ENCODE results near the gene RPL13.

The RPL13 gene

GRCh38 chr16:89544113-89544512, 16.4 kb upstream of the RPL13 start:
- no peak for DNase-seq (ENCODE audit: extremely low spot score, insufficient read length, low read depth)

GRCh38 chr16:89544713-89545043, 15.8 kb upstream of the RPL13 start:
- no peak for DNase-seq (ENCODE audit: extremely low spot score, insufficient read length, low read depth)
- no peak for FAIRE-seq

More at GRCh38 chr16:89544113-89544512, 16.4 kb upstream of the RPL13 start:
- no peak for FAIRE-seq

GRCh38 chr16:89545044-89545830, 15.2 kb upstream of the RPL13 start:
- FAIRE-seq = no peak
- no peak for DNase-seq (ENCODE audit: extremely low spot score, insufficient read length, low read depth)

- DNase-seq (ENCODE audit: extremely low spot score, insufficient read length, low read depth) (no peak), FAIRE-seq (no peak)
Measured at GRCh38 chr16:89545831-89546574, 14.5 kb upstream of the RPL13 start.

- FAIRE-seq = no peak
- no peak for DNase-seq (ENCODE audit: extremely low spot score, insufficient read length, low read depth)
Measured at GRCh38 chr16:89546781-89547180, 13.7 kb upstream of the RPL13 start.

GRCh38 chr16:89547291-89547690, 13.2 kb upstream of the RPL13 start:
- FAIRE-seq (no peak), DNase-seq (ENCODE audit: extremely low spot score, insufficient read length, low read depth) (no peak)

- DNase-seq (ENCODE audit: extremely low spot score, insufficient read length, low read depth) = no peak
- FAIRE-seq = no peak
Measured at GRCh38 chr16:89547860-89548259, 12.6 kb upstream of the RPL13 start.

GRCh38 chr16:89548344-89549006, 12.0 kb upstream of the RPL13 start:
- FAIRE-seq = no peak
- no peak for DNase-seq (ENCODE audit: extremely low spot score, insufficient read length, low read depth)

- FAIRE-seq (no peak), DNase-seq (ENCODE audit: extremely low spot score, insufficient read length, low read depth) (no peak)
Measured at GRCh38 chr16:89549007-89549700, 11.3 kb upstream of the RPL13 start.

- FAIRE-seq (no peak), DNase-seq (ENCODE audit: extremely low spot score, insufficient read length, low read depth) (no peak)
Measured at GRCh38 chr16:89550421-89551007, 10.0 kb upstream of the RPL13 start.

- no peak for FAIRE-seq
Measured at GRCh38 chr16:89552329-89552728, 8.2 kb upstream of the RPL13 start.

GRCh38 chr16:89552913-89553312, 7.6 kb upstream of the RPL13 start:
- no peak for FAIRE-seq

More at GRCh38 chr16:89552329-89552728, 8.2 kb upstream of the RPL13 start:
- DNase-seq (ENCODE audit: extremely low spot score, insufficient read length, low read depth) = no peak

GRCh38 chr16:89553733-89554132, 6.7 kb upstream of the RPL13 start:
- DNase-seq (ENCODE audit: extremely low spot score, insufficient read length, low read depth) = no peak
- FAIRE-seq = no peak

More at GRCh38 chr16:89552913-89553312, 7.6 kb upstream of the RPL13 start:
- DNase-seq (ENCODE audit: extremely low spot score, insufficient read length, low read depth) = no peak

- DNase-seq (ENCODE audit: extremely low spot score, insufficient read length, low read depth) = no peak
- no peak for FAIRE-seq
Measured at GRCh38 chr16:89554343-89554742, 6.1 kb upstream of the RPL13 start.

GRCh38 chr16:89555265-89555664, 5.2 kb upstream of the RPL13 start:
- no peak for DNase-seq (ENCODE audit: extremely low spot score, insufficient read length, low read depth)
- no peak for FAIRE-seq

- no peak for FAIRE-seq
- no peak for DNase-seq (ENCODE audit: extremely low spot score, insufficient read length, low read depth)
Measured at GRCh38 chr16:89555780-89556179, 4.7 kb upstream of the RPL13 start.

GRCh38 chr16:89556750-89557689, 3.5 kb upstream of the RPL13 start:
- peak; percentile 73 for FAIRE-seq
- DNase-seq (ENCODE audit: extremely low spot score, insufficient read length, low read depth) = peak; percentile 51

GRCh38 chr16:89557690-89558490, 2.6 kb upstream of the RPL13 start:
- DNase-seq (ENCODE audit: extremely low spot score, insufficient read length, low read depth) (no peak), FAIRE-seq (no peak)
